GM21619 (cell line): Measurements from ENCODE around the gene SUZ12.
"Not testable (repeated sequence)": the region's sequence is repeated elsewhere in the genome, so short reads cannot be mapped to it uniquely, and the experiment has no call there.

Experiments
- ATAC-seq: cut with Tn5 transposase; IDR thresholded peaks from one replicate; pipeline ENCODE4 v1.9.1; 2021; ENCODE audit not compliant: unreplicated experiment

The SUZ12 gene

GRCh38 chr17:32040246-32040645 is 103.4 kb downstream of the SUZ12 start:
- ATAC-seq, result not testable (repeated sequence)

DNA sequence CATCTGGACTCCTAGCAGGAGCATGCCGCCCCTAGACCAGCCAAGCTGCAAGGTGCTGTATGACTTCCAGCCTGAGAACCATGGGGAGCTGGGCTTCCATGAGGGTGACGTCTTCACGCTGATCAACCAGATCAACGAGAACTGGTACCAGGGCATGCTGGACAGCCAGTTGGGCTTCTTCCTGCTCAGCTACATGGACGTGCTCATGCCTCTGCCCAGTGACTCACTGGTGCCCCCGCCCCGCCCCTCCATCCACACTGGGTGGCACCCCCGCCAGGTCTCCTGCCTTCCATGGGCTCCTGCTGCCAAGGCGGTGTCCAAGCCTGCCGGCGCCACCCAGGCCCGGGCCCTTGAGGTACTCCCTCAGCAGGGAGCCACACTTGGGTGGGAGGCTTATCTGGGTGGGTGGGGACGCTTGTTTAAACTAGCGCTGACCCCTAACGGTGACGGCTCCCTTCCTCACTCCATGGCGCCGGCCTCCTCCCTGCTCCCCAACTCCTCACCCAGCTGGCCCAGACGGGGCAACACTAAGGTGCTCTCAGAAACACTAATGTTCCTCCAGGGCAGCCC is 104.6 kb downstream of the SUZ12 start:
- ATAC-seq, result not testable (repeated sequence)

GRCh38 chr17:32042266-32042665 is 105.5 kb downstream of the SUZ12 start:
- not testable (repeated sequence) for ATAC-seq

DNA sequence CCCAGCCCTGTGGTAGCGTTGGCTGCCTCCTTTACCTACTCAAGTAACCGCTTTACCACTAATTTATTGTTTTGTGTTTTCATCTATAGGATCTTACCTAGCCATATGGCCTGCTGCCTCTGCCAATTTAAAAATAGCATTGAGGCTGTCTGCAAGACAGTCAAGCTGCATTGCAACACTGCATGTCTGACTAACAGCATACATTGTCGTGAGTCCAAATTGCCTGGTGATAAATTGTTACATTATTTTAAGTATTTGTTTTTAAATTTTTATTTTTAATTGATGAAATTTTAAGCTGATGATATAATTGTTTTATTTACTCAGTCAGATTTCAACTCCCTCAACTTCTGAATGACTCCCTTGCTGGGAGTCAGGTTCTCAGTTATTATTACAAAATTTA is 108.8 kb downstream of the SUZ12 start:
- ATAC-seq, result not testable (repeated sequence)

DNA sequence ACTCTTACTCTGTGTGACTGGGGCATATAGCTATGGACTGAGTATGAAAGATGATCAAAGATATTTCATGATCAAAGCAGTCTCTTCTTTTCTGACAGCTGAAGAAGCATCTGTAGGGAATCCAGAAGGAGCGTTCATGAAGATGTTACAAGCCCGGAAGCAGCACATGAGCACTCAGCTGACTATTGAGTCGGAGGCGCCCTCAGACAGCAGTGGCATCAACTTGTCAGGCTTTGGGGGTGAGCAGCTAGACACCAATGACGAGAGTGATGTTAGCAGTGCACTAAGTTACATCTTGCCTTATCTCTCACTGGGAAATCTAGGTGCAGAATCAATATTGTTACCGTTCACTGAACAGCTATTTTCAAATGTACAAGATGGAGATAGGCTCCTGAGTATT is 110.9 kb downstream of the SUZ12 start:
- not testable (repeated sequence) for ATAC-seq
